HepG2 (cell line): ENCODE data around the gene TRIM54. TPM values are rescaled to one million over a fixed set of nuclear protein-coding genes. Genes with fewer than 3 reads are reported as not detected.
A peak's percentile ranks its signal among the peaks of the same experiment; 100 is the strongest.

ENCODE experiments used
- ATAC-seq: fragments of 200-7000 bp; cut with Tn5 transposase; 3 replicates; pipeline ENCODE4 v1.9.1; 2020; ENCODE audit warnings: mild to moderate bottlenecking, moderate library complexity
- BruUV-seq: library from RNA; stranded (reverse); fragments of 400-500 nt; replicated peaks from 2 replicates; lab custom pipeline; 2021; lab: Mats Ljungman, UMichigan
- CTCF ChIA-PET: fragments of 300-600 bp; formaldehyde crosslinking; extraction: SDS; loops from one replicate; lab custom pipeline; 2021; ENCODE audit warnings: low total read pairs, inconsistent platforms, low intra/inter-chr PET ratio; lab: Yijun Ruan, JAX
- POLR2A ChIA-PET: fragments of 350-600 bp; sonication (Branson Sonifier 250); formaldehyde crosslinking; loops from one replicate; lab custom pipeline; 2020; ENCODE audit warnings: antibody characterized with exemption, inconsistent platforms; lab: Yijun Ruan, JAX
- DNase-seq: peaks from one replicate; pipeline ENCODE4 v3.0.0-alpha.2; 2015; ENCODE audit warnings: low spot score
- FAIRE-seq: peaks from 3 replicates; lab custom pipeline; 2011; peaks lifted over from hg19 to GRCh38; lab: Jason Lieb, UNC
- H2AFZ ChIP-seq: one replicate; pipeline ENCODE4 v1.6.1; 2011; ENCODE audit warnings: low read length, inconsistent platforms
- H3K27ac ChIP-seq: fragments of 300-600 bp; 3 replicates; pipeline ENCODE4 v1.8.0; 2011; ENCODE audit warnings: mixed run types, mild to moderate bottlenecking, mixed read lengths, low read length, inconsistent platforms; ENCODE audit not compliant: insufficient read depth; ENCODE audit errors: extremely low read length
- H3K27me3 ChIP-seq, 2 experiments: fragments of 200-600 bp in 1 of 2; 2 replicates in 1 of 2; 3 replicates in 1 of 2; pipeline versions ENCODE4 v1.6.0 to v1.8.0; 2011; ENCODE audit warnings: low read length in 2 of 2, mild to moderate bottlenecking in 2 of 2, moderate library complexity in 2 of 2, inconsistent platforms in 1 of 2; ENCODE audit not compliant: insufficient read depth in 2 of 2, control insufficient read depth in 1 of 2
- H3K36me3 ChIP-seq, 2 experiments: fragments of 200-600 bp in 1 of 2; replicated peaks in 1 of 2; 2 replicates in 1 of 2; 3 replicates in 1 of 2; pipeline versions ENCODE4 v1.5.1 to v1.8.0; 2011; ENCODE audit warnings: low read length in 2 of 2, inconsistent platforms in 1 of 2; ENCODE audit not compliant: insufficient read depth in 2 of 2, control insufficient read depth in 1 of 2
- H3K4me1 ChIP-seq: 2 replicates; pipeline ENCODE4 v1.5.1; 2012; ENCODE audit warnings: low read length, inconsistent platforms; ENCODE audit not compliant: insufficient read depth
- H3K4me2 ChIP-seq: 2 replicates; pipeline ENCODE4 v1.6.0; 2011; ENCODE audit warnings: low read depth, low read length, inconsistent platforms
- H3K4me3 ChIP-seq, 3 experiments: fragments of 200-600 bp in 1 of 3; sonication (generic), shearing (Covaris generic) in 1 of 3; replicated peaks in 1 of 3; 2 replicates each; pipeline ENCODE4 v1.5.1; 2011 to 2016; ENCODE audit warnings: low read length in 3 of 3, inconsistent platforms in 2 of 3, low read depth in 2 of 3, mild to moderate bottlenecking in 2 of 3, control low read depth in 1 of 3, mixed read lengths in 1 of 3; ENCODE audit not compliant: insufficient read depth in 1 of 3
- H3K79me2 ChIP-seq: one replicate; pipeline ENCODE4 v1.6.1; 2011; ENCODE audit warnings: low read length, inconsistent platforms; ENCODE audit not compliant: insufficient read depth
- H3K9ac ChIP-seq: 2 replicates; pipeline ENCODE4 v1.6.0; 2011; ENCODE audit warnings: mild to moderate bottlenecking, low read depth, low read length, inconsistent platforms; ENCODE audit not compliant: insufficient read depth
- H3K9me3 ChIP-seq: 2 replicates; pipeline ENCODE4 v1.5.1; 2012; ENCODE audit warnings: mild to moderate bottlenecking, low read length
- H4K20me1 ChIP-seq: 2 replicates; pipeline ENCODE4 v1.6.0; 2011; ENCODE audit warnings: inconsistent platforms, mild to moderate bottlenecking, low read length, moderate library complexity; ENCODE audit not compliant: insufficient read depth
- AGO2 ChIP-seq: fragments of 200-400 bp; formaldehyde crosslinking; optimal IDR thresholded peaks from 2 replicates; pipeline ENCODE3; 2017; ENCODE audit warnings: mild to moderate bottlenecking, low read depth, low read length, moderate library complexity
- GATA4 ChIP-seq: sonication (generic); IDR thresholded peaks from 2 replicates; pipeline ENCODE4 v1.6.1; 2016; ENCODE audit warnings: antibody characterized with exemption, low read depth, borderline replicate concordance
- POLR2A ChIP-seq, 2 experiments: IDR thresholded peaks; 2 replicates each; pipeline ENCODE4 v1.6.1; 2011; ENCODE audit warnings: low read depth in 2 of 2, low read length in 2 of 2, mild to moderate bottlenecking in 1 of 2, moderate library complexity in 1 of 2; ENCODE audit not compliant: insufficient read depth in 1 of 2
- ZFP36L2 ChIP-seq: sonication (generic); formaldehyde crosslinking; IDR thresholded peaks from 2 replicates; pipeline ENCODE4 v1.4.0; 2020; ENCODE audit warnings: missing genetic modification reagents
- ZNF343 ChIP-seq: sonication (generic); formaldehyde crosslinking; IDR thresholded peaks from 2 replicates; pipeline ENCODE4 v1.4.0; 2020; ENCODE audit warnings: mild to moderate bottlenecking, missing genetic modification reagents
- WGBS: methylation state at CpG from one replicate; pipeline ENCODE4 v1.1.6; 2017; ENCODE audit warnings: low lambda C conversion rate; 5-methylcytosine and 5-hydroxymethylcytosine counted together
- in situ Hi-C: cut with HindIII; loops from 2 replicates; pipeline ENCODE4 v1.10.0; 2017; ENCODE audit warnings: low pct_unique_long_range_greater_than_20kb; ENCODE audit not compliant: extremely low pct_ligation_motif_present
- intact Hi-C: fragments of 100-400 bp; cut with micrococcal nuclease; formaldehyde crosslinking; loops from one replicate; pipeline ENCODE4 v1.10.0; 2022; ENCODE audit not compliant: unreplicated experiment
- polyA plus RNA-seq, 8 experiments: library from polyadenylated mRNA; depleted of rRNA in 3 of 8; stranded (reverse) in 7 of 8; unstranded in 1 of 8; fragments of >200 nt; fragmentation: Illumina TruSeq in 4 of 8; extraction: Trizol in 4 of 8; gene quantifications; 2 replicates each; pipeline versions ENCODE4 v1.2.1 to v1.2.3, GENCODE V29; 2011 to 2016; ENCODE audit warnings: low read depth in 4 of 8, missing spikeins in 1 of 8, mixed read lengths in 1 of 8; ENCODE audit not compliant: insufficient read depth in 1 of 8
- total RNA-seq, 5 experiments: library from RNA; depleted of rRNA; stranded (reverse); fragments of >200 nt; fragmentation: Illumina TruSeq; extraction: Trizol; gene quantifications; 2 replicates each; pipeline ENCODE4 v1.2.3, GENCODE V29; 2016; ENCODE audit warnings: low read depth in 1 of 5

The TRIM54 gene
- total and polyA plus RNA-seq, 2 of the 13 experiments (the other 11 are each of a cell fraction or from before 2014, with no cell fraction given) = 0.07 to 0.13 TPM

DNA sequence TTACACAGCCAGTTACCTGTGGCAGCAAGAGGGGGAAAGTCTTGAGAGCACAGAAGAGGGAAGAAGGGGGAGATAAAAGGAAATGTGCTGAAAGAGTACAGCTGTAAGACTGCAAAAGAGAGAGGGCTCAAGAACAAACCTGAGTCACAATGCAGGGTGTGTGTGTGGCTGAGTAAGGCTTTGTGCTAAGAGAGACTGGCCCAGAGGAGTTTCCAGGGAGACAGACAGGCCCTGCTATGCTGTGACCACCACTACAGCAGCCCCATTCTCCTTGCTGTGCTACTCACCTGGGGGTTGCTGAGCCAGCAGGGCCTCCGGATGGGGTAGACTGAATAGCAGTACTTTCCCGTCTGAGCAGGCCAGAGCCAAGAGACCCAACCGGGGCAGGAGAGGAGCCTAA is 53.1 kb downstream of the TRIM54 start:
- FAIRE-seq (no peak), ATAC-seq (peak; percentile 7; the same call in 1 of the 3 replicates), DNase-seq (no peak)
- Histone ChIP-seq H3K36me3 (peaks cover 44 to 64% of the 10 kb centered on the region in 2 experiments), H3K9me3 (no peaks in the 10 kb centered on the region), H3K27me3 (no peaks in the 10 kb centered on the region), H4K20me1 (no peaks in the 10 kb centered on the region), H3K4me2 (no peak overlapping the region), H2AFZ (no peak overlapping the region), H3K9ac (no peak overlapping the region), H3K4me1 (no peaks in the 10 kb centered on the region), H3K4me3 (no peak overlapping the region), H3K79me2 (no peaks in the 10 kb centered on the region), H3K27ac (no peak overlapping the region)
- POLR2A ChIA-PET = no interaction called here
- CTCF ChIA-PET = no interaction called here
- intact Hi-C loops (no loop called here), in situ Hi-C loops (no loop called here)
- BruUV-seq = no TSS peak
- TF ChIP-seq POLR2A (IDR thresholded peaks at IDR 0.05; ENCODE audit: insufficient read depth in 1 of 2, low read depth in 2 of 2, low read length in 2 of 2) (peak in 1 of 2 experiments; percentile 38; a peak in 1 of 4 replicates), GATA4 (no peak)
- WGBS = 100% methylated on average over 2 of the region's 3 CpGs

DNA sequence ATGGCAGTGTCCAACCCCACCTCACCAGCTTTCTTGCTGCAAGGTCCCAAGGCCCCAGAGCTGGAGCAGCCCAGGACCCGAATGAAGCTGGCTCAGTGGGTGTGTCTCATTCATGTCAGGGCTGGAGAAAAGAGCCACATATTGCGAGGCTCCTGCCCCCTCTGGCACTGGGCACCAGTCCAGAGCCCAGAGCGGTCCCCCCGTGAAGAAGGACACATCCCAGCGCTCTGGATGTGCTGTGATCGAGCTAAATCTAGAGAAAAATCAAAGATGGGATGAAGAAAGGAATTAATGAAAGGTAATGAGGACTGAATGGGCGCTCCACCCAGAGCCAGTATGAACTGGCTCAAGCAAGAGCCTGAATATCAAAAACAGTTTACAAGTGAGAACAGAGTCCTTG is 53.9 kb downstream of the TRIM54 start:
- POLR2A ChIA-PET = no interaction called here

More for the DNA sequence above, 53.9 kb downstream of the TRIM54 start:
- Histone ChIP-seq H3K4me1 (no peaks in the 10 kb centered on the region), H3K9ac (no peak overlapping the region), H3K4me2 (no peak overlapping the region), H3K27ac (no peak overlapping the region), H3K27me3 (no peaks in the 10 kb centered on the region), H2AFZ (no peak overlapping the region), H3K4me3 (no peak overlapping the region), H3K9me3 (no peaks in the 10 kb centered on the region), H4K20me1 (no peaks in the 10 kb centered on the region), H3K36me3 (peaks cover 44 to 63% of the 10 kb centered on the region in 2 experiments), H3K79me2 (no peaks in the 10 kb centered on the region)
- intact Hi-C loops = no loop called here
- FAIRE-seq = no peak
- CTCF ChIA-PET = no interaction called here
- TF ChIP-seq ZNF343 (CRISPR knock-in tag) = no peak
- peak; percentile 16 for TF ChIP-seq AGO2
- TF ChIP-seq ZFP36L2 (CRISPR knock-in tag) = no peak
- peak; percentile 14; the same call in 1 of the 3 replicates for ATAC-seq
- in situ Hi-C loops = no loop called here
- 97% methylated on average over 7 of the region's 7 CpGs for WGBS
- no TSS peak for BruUV-seq
- no peak for DNase-seq
